ENCODE data around the gene NRN1L.

The NRN1L gene

GRCh38 chr16:67923414-67924116 is 38.9 kb downstream of the NRN1L start:
- H3K9me3 ChIP-seq (ENCODE audit: control insufficient read depth, low read length) = no peaks in the 10 kb centered on the region
- no peak overlapping the region for H3K9ac ChIP-seq (ENCODE audit: low read length)
- no peaks in the 10 kb centered on the region for H3K27me3 ChIP-seq (replicated peaks; ENCODE audit: control insufficient read depth, insufficient read depth, low read length)
- no peak for DNase-seq (ENCODE audit: low read depth)
- H3K36me3 ChIP-seq (ENCODE audit: control insufficient read depth, insufficient read depth, low read length, severe bottlenecking) = peaks cover 16% of the 10 kb centered on the region
- H3K4me1 ChIP-seq (ENCODE audit: control insufficient read depth, insufficient read depth, low read length) = peaks cover 10% of the 10 kb centered on the region
- H3K4me3 ChIP-seq (ENCODE audit: low read length) = no peak overlapping the region

GRCh38 chr16:67924140-67924906 is 39.6 kb downstream of the NRN1L start:
- H3K4me1 ChIP-seq (ENCODE audit: control insufficient read depth, insufficient read depth, low read length) = peaks cover 10% of the 10 kb centered on the region
- H3K36me3 ChIP-seq (ENCODE audit: control insufficient read depth, insufficient read depth, low read length, severe bottlenecking) = peaks cover 24% of the 10 kb centered on the region

GRCh38 chr16:67926181-67926750 is 41.6 kb downstream of the NRN1L start:
- peak; percentile 40 for DNase-seq (ENCODE audit: low read depth)
- peaks cover 35% of the 10 kb centered on the region for H3K36me3 ChIP-seq (ENCODE audit: control insufficient read depth, insufficient read depth, low read length, severe bottlenecking)
- no peaks in the 10 kb centered on the region for H3K27me3 ChIP-seq (replicated peaks; ENCODE audit: control insufficient read depth, insufficient read depth, low read length)
- peak overlapping the region; percentile 28 for H3K9ac ChIP-seq (ENCODE audit: low read length)
- H3K9me3 ChIP-seq (ENCODE audit: control insufficient read depth, low read length) = no peaks in the 10 kb centered on the region
- no peak overlapping the region for H3K4me3 ChIP-seq (ENCODE audit: low read length)
- H3K4me1 ChIP-seq (ENCODE audit: control insufficient read depth, insufficient read depth, low read length) = peaks cover 10% of the 10 kb centered on the region

More at GRCh38 chr16:67924140-67924906, 39.6 kb downstream of the NRN1L start:
- H3K4me3 ChIP-seq (ENCODE audit: low read length) = no peak overlapping the region
- H3K9me3 ChIP-seq (ENCODE audit: control insufficient read depth, low read length) = no peaks in the 10 kb centered on the region
- DNase-seq (ENCODE audit: low read depth) = no peak
- H3K9ac ChIP-seq (ENCODE audit: low read length) = no peak overlapping the region
- no peaks in the 10 kb centered on the region for H3K27me3 ChIP-seq (replicated peaks; ENCODE audit: control insufficient read depth, insufficient read depth, low read length)

GRCh38 chr16:67927131-67927941 is 42.7 kb downstream of the NRN1L start:
- Histone ChIP-seq H3K4me1 (ENCODE audit: control insufficient read depth, insufficient read depth, low read length) (peaks cover 10% of the 10 kb centered on the region), H3K9ac (ENCODE audit: low read length) (no peak overlapping the region), H3K9me3 (ENCODE audit: control insufficient read depth, low read length) (no peaks in the 10 kb centered on the region), H3K36me3 (ENCODE audit: control insufficient read depth, insufficient read depth, low read length, severe bottlenecking) (peaks cover 35% of the 10 kb centered on the region), H3K4me3 (ENCODE audit: low read length) (no peak overlapping the region), H3K27me3 (replicated peaks; ENCODE audit: control insufficient read depth, insufficient read depth, low read length) (no peaks in the 10 kb centered on the region)
- DNase-seq (ENCODE audit: low read depth) = no peak

- no peak for DNase-seq (ENCODE audit: low read depth)
- Histone ChIP-seq H3K9me3 (ENCODE audit: control insufficient read depth, low read length) (no peaks in the 10 kb centered on the region), H3K27me3 (replicated peaks; ENCODE audit: control insufficient read depth, insufficient read depth, low read length) (no peaks in the 10 kb centered on the region), H3K36me3 (ENCODE audit: control insufficient read depth, insufficient read depth, low read length, severe bottlenecking) (peaks cover 35% of the 10 kb centered on the region), H3K4me3 (ENCODE audit: low read length) (no peak overlapping the region), H3K9ac (ENCODE audit: low read length) (no peak overlapping the region), H3K4me1 (ENCODE audit: control insufficient read depth, insufficient read depth, low read length) (peaks cover 10% of the 10 kb centered on the region)
Observed at GRCh38 chr16:67928147-67928546, 43.5 kb downstream of the NRN1L start.

- Histone ChIP-seq H3K27me3 (replicated peaks; ENCODE audit: control insufficient read depth, insufficient read depth, low read length) (no peaks in the 10 kb centered on the region), H3K36me3 (ENCODE audit: control insufficient read depth, insufficient read depth, low read length, severe bottlenecking) (peaks cover 35% of the 10 kb centered on the region), H3K4me3 (ENCODE audit: low read length) (no peak overlapping the region), H3K9me3 (ENCODE audit: control insufficient read depth, low read length) (no peaks in the 10 kb centered on the region), H3K9ac (ENCODE audit: low read length) (no peak overlapping the region), H3K4me1 (ENCODE audit: control insufficient read depth, insufficient read depth, low read length) (peaks cover 13% of the 10 kb centered on the region)
- peak; percentile 80 for DNase-seq (ENCODE audit: low read depth)
Observed at GRCh38 chr16:67928561-67929364, 44.1 kb downstream of the NRN1L start.

- no peak overlapping the region for H3K9ac ChIP-seq (ENCODE audit: low read length)
- H3K36me3 ChIP-seq (ENCODE audit: control insufficient read depth, insufficient read depth, low read length, severe bottlenecking) = peaks cover 35% of the 10 kb centered on the region
Observed at GRCh38 chr16:67930191-67930590, 45.5 kb downstream of the NRN1L start.

GRCh38 chr16:67930678-67931211 is 46.1 kb downstream of the NRN1L start:
- Histone ChIP-seq H3K36me3 (ENCODE audit: control insufficient read depth, insufficient read depth, low read length, severe bottlenecking) (peaks cover 35% of the 10 kb centered on the region), H3K9ac (ENCODE audit: low read length) (no peak overlapping the region), H3K4me1 (ENCODE audit: control insufficient read depth, insufficient read depth, low read length) (peaks cover 31% of the 10 kb centered on the region), H3K27me3 (replicated peaks; ENCODE audit: control insufficient read depth, insufficient read depth, low read length) (no peaks in the 10 kb centered on the region), H3K4me3 (ENCODE audit: low read length) (no peak overlapping the region), H3K9me3 (ENCODE audit: control insufficient read depth, low read length) (no peaks in the 10 kb centered on the region)
- DNase-seq (ENCODE audit: low read depth) = no peak

More at GRCh38 chr16:67930191-67930590, 45.5 kb downstream of the NRN1L start:
- no peaks in the 10 kb centered on the region for H3K9me3 ChIP-seq (ENCODE audit: control insufficient read depth, low read length)
- no peak overlapping the region for H3K4me3 ChIP-seq (ENCODE audit: low read length)
- no peaks in the 10 kb centered on the region for H3K27me3 ChIP-seq (replicated peaks; ENCODE audit: control insufficient read depth, insufficient read depth, low read length)
- H3K4me1 ChIP-seq (ENCODE audit: control insufficient read depth, insufficient read depth, low read length) = peaks cover 27% of the 10 kb centered on the region
- DNase-seq (ENCODE audit: low read depth) = no peak

GRCh38 chr16:67931712-67932461 is 47.2 kb downstream of the NRN1L start, which contains the start of gene CTRL:
TSS of gene CTRL (minus strand) at chr16:67931862. CDS start at chr16:67931852, 10 bp downstream.
- H3K4me1 ChIP-seq (ENCODE audit: control insufficient read depth, insufficient read depth, low read length) = peaks cover 22% of the 10 kb centered on the region
- no peak within 1 kb of the TSS for H3K4me3 ChIP-seq (ENCODE audit: low read length)
- H3K9ac ChIP-seq (ENCODE audit: low read length) = no peak within 1 kb of the TSS
- H3K27me3 ChIP-seq (replicated peaks; ENCODE audit: control insufficient read depth, insufficient read depth, low read length) = no peaks in the 10 kb centered on the region
- no peak for DNase-seq (ENCODE audit: low read depth)
- peaks cover 35% of the 10 kb centered on the region for H3K36me3 ChIP-seq (ENCODE audit: control insufficient read depth, insufficient read depth, low read length, severe bottlenecking)
- no peaks in the 10 kb centered on the region for H3K9me3 ChIP-seq (ENCODE audit: control insufficient read depth, low read length)

GRCh38 chr16:67932462-67932840 is 47.8 kb downstream of the NRN1L start:
- H3K36me3 ChIP-seq (ENCODE audit: control insufficient read depth, insufficient read depth, low read length, severe bottlenecking) = peaks cover 30% of the 10 kb centered on the region
- no peak overlapping the region for H3K4me3 ChIP-seq (ENCODE audit: low read length)
- H3K27me3 ChIP-seq (replicated peaks; ENCODE audit: control insufficient read depth, insufficient read depth, low read length) = no peaks in the 10 kb centered on the region
- no peaks in the 10 kb centered on the region for H3K9me3 ChIP-seq (ENCODE audit: control insufficient read depth, low read length)
- H3K4me1 ChIP-seq (ENCODE audit: control insufficient read depth, insufficient read depth, low read length) = peaks cover 28% of the 10 kb centered on the region
- DNase-seq (ENCODE audit: low read depth) = no peak
- no peak overlapping the region for H3K9ac ChIP-seq (ENCODE audit: low read length)
